K562 (cell line): ENCODE data around the gene PPP4C. TPM values are rescaled to one million over a fixed set of nuclear protein-coding genes. Genes with fewer than 3 reads are reported as not detected.

Experiments
- GATA2 ChIP-seq: sonication (generic); formaldehyde crosslinking; IDR thresholded peaks from 2 replicates; pipeline ENCODE4 v1.4.0; 2020; ENCODE audit warnings: mild to moderate bottlenecking, missing genetic modification reagents
- GTF2E2 ChIP-seq: fragments of 200-800 bp; sonication (Bioruptor generic); IDR thresholded peaks from 2 replicates; pipeline ENCODE4 v1.6.1; 2016; ENCODE audit warnings: missing genetic modification characterization, missing compliant biosample characterization
- HDAC2 ChIP-seq: fragments of 450-650 bp; IDR thresholded peaks from 2 replicates; pipeline ENCODE4 v1.6.1; 2016; ENCODE audit warnings: mild to moderate bottlenecking
- NR1H2 ChIP-seq: sonication (generic); formaldehyde crosslinking; IDR thresholded peaks from 2 replicates; pipeline ENCODE4 v1.4.0; 2020; ENCODE audit warnings: mild to moderate bottlenecking, missing genetic modification reagents
- PHF20 ChIP-seq: fragments of 450-650 bp; IDR thresholded peaks from 2 replicates; pipeline ENCODE4 v1.6.1; 2018; ENCODE audit not compliant: partially characterized antibody
- RB1 ChIP-seq: fragments of 450-650 bp; IDR thresholded peaks from 2 replicates; pipeline ENCODE4 v1.6.1; 2017; ENCODE audit warnings: low read depth, mild to moderate bottlenecking
- RFX7 ChIP-seq: fragments of 250-450 bp; sonication (Bioruptor Pico); IDR thresholded peaks from 2 replicates; pipeline ENCODE4 v1.5.1; 2021; ENCODE audit warnings: mild to moderate bottlenecking
- RNF2 ChIP-seq: sonication (generic); IDR thresholded peaks from 2 replicates; pipeline ENCODE4 v1.6.1; 2016
- TCF7 ChIP-seq: sonication (generic); IDR thresholded peaks from 2 replicates; pipeline ENCODE4 v1.6.1; 2016; ENCODE audit warnings: antibody characterized with exemption, borderline replicate concordance
- ZNF444 ChIP-seq: fragments of 250-450 bp; sonication (Bioruptor Pico); IDR thresholded peaks from 2 replicates; pipeline ENCODE4 v1.4.0; 2020; ENCODE audit warnings: mild to moderate bottlenecking, moderate library complexity
- polyA plus RNA-seq, 8 experiments: library from polyadenylated mRNA; depleted of rRNA in 4 of 8; stranded (reverse) in 5 of 8; unstranded in 3 of 8; fragments of >200 nt; fragmentation: Nextera tagmentation in 2 of 8; fragmentation: Illumina TruSeq in 1 of 8; extraction: Ambion mirVana in 2 of 8; extraction: Trizol in 1 of 8; gene quantifications; 2 replicates each; pipeline versions ENCODE4 v1.2.1 to v1.2.3, GENCODE V29; 2011 to 2014; ENCODE audit warnings: inconsistent platforms in 1 of 8, missing spikeins in 1 of 8
- total RNA-seq, 7 experiments: library from RNA; depleted of rRNA in 6 of 7; stranded (reverse); fragments of >200 nt in 6 of 7; fragmentation: Illumina TruSeq in 2 of 7; extraction: Trizol in 2 of 7; gene quantifications; 2 replicates each; pipeline versions ENCODE4 v1.2.1 to v1.2.3, GENCODE V29; 2011 to 2021; ENCODE audit warnings: low replicate concordance in 1 of 7
- TF ChIP-seq, protein P1 (sequence below), 2 experiments: fragments of 450-650 bp in 1 of 2; sonication (generic) in 1 of 2; formaldehyde crosslinking in 1 of 2; IDR thresholded peaks; 2 replicates each; pipeline versions ENCODE4 v1.7.1 to v1.9.0; 2016 to 2022; ENCODE audit warnings: inconsistent platforms in 1 of 2, mild to moderate bottlenecking in 1 of 2, missing genetic modification reagents in 1 of 2
- TF ChIP-seq, protein P2 (sequence below): fragments of 250-450 bp; sonication (Bioruptor Pico); IDR thresholded peaks from 2 replicates; pipeline ENCODE4 v1.4.0; 2020; ENCODE audit warnings: mild to moderate bottlenecking
- TF ChIP-seq, protein P3 (sequence below): conservative IDR thresholded peaks from 2 replicates; pipeline ENCODE4 v1.6.1; 2011; ENCODE audit warnings: low read depth, mild to moderate bottlenecking, low read length; ENCODE audit not compliant: control insufficient read depth
- TF ChIP-seq, protein P4 (sequence below): fragments of 450-650 bp; IDR thresholded peaks from one replicate; pipeline ENCODE4 v1.6.1; 2018; ENCODE audit warnings: mild to moderate bottlenecking, moderate library complexity; ENCODE audit not compliant: partially characterized antibody

PPP4C gene
- total and polyA plus RNA-seq, 9 of the 15 experiments (the other 6 are each of a cell fraction or from before 2014, with no cell fraction given) = 3.5 to 183 (median 131) TPM

DNA sequence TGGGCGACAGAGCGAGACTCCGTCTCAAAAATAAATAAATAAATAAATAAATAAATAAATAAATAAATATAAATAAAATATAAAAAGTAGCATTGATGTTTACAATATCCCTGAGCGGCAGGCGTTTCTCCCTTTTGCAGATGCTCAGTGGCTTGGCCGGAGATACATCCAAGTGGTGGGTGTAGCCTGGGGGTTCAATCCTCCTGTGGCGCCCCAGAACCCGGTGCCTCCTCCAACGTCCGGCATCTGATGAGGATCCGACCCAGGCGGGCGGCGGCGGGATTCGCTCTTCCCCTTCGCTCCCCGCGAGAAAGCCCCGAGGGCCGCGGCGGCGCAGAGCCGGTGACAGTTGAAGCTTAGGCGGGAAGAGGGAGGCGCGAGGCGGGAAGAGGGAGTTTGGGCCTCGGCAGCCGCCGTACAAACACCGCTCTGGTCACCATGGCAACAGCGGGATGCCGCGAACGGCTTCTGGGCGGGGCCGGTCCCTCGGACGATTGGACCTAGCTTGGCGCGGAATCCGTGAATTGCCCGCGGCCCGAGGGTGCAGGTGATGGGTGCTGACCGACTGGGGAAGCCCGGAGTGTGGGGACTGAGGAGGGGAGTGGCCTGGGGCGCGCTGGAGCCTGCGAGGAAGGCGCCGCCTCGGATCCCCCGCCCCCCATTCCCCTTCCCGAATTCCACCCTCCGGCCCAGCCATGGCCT, 23.0 kb upstream of the PPP4C start (continued):
- TF ChIP-seq HDAC2 = peak; percentile 59; the same call in 1 of the 2 replicates
- TF ChIP-seq, protein P1, sequence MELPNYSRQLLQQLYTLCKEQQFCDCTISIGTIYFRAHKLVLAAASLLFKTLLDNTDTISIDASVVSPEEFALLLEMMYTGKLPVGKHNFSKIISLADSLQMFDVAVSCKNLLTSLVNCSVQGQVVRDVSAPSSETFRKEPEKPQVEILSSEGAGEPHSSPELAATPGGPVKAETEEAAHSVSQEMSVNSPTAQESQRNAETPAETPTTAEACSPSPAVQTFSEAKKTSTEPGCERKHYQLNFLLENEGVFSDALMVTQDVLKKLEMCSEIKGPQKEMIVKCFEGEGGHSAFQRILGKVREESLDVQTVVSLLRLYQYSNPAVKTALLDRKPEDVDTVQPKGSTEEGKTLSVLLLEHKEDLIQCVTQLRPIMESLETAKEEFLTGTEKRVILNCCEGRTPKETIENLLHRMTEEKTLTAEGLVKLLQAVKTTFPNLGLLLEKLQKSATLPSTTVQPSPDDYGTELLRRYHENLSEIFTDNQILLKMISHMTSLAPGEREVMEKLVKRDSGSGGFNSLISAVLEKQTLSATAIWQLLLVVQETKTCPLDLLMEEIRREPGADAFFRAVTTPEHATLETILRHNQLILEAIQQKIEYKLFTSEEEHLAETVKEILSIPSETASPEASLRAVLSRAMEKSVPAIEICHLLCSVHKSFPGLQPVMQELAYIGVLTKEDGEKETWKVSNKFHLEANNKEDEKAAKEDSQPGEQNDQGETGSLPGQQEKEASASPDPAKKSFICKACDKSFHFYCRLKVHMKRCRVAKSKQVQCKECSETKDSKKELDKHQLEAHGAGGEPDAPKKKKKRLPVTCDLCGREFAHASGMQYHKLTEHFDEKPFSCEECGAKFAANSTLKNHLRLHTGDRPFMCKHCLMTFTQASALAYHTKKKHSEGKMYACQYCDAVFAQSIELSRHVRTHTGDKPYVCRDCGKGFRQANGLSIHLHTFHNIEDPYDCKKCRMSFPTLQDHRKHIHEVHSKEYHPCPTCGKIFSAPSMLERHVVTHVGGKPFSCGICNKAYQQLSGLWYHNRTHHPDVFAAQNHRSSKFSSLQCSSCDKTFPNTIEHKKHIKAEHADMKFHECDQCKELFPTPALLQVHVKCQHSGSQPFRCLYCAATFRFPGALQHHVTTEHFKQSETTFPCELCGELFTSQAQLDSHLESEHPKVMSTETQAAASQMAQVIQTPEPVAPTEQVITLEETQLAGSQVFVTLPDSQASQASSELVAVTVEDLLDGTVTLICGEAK (IDR thresholded peaks at IDR 0.05) = peak; percentile 58; the same call in 1 of the 2 replicates
- TF ChIP-seq, protein P1 (CRISPR knock-in tag; IDR thresholded peaks at IDR 0.05) = no peak
- TF ChIP-seq, protein P2, sequence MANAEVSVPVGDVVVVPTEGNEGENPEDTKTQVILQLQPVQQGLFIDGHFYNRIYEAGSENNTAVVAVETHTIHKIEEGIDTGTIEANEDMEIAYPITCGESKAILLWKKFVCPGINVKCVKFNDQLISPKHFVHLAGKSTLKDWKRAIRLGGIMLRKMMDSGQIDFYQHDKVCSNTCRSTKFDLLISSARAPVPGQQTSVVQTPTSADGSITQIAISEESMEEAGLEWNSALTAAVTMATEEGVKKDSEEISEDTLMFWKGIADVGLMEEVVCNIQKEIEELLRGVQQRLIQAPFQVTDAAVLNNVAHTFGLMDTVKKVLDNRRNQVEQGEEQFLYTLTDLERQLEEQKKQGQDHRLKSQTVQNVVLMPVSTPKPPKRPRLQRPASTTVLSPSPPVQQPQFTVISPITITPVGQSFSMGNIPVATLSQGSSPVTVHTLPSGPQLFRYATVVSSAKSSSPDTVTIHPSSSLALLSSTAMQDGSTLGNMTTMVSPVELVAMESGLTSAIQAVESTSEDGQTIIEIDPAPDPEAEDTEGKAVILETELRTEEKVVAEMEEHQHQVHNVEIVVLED (CRISPR knock-in tag) = no peak
- TF ChIP-seq, protein P3, sequence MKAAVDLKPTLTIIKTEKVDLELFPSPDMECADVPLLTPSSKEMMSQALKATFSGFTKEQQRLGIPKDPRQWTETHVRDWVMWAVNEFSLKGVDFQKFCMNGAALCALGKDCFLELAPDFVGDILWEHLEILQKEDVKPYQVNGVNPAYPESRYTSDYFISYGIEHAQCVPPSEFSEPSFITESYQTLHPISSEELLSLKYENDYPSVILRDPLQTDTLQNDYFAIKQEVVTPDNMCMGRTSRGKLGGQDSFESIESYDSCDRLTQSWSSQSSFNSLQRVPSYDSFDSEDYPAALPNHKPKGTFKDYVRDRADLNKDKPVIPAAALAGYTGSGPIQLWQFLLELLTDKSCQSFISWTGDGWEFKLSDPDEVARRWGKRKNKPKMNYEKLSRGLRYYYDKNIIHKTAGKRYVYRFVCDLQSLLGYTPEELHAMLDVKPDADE = no peak
- TF ChIP-seq GATA2 (CRISPR knock-in tag) = no peak
- peak; percentile 100 for TF ChIP-seq RB1
- no peak for TF ChIP-seq ZNF444 (CRISPR knock-in tag)
- peak; percentile 59 for TF ChIP-seq PHF20
- TF ChIP-seq NR1H2 (CRISPR knock-in tag) = 0 out of 2 replicates have a peak, but pooled peaks have one; percentile 53
- TF ChIP-seq, protein P4, sequence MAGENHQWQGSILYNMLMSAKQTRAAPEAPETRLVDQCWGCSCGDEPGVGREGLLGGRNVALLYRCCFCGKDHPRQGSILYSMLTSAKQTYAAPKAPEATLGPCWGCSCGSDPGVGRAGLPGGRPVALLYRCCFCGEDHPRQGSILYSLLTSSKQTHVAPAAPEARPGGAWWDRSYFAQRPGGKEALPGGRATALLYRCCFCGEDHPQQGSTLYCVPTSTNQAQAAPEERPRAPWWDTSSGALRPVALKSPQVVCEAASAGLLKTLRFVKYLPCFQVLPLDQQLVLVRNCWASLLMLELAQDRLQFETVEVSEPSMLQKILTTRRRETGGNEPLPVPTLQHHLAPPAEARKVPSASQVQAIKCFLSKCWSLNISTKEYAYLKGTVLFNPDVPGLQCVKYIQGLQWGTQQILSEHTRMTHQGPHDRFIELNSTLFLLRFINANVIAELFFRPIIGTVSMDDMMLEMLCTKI = no peak
- peak; percentile 58; the same call in 1 of the 2 replicates for TF ChIP-seq TCF7
- peak; percentile 49; the same call in 1 of the 2 replicates for TF ChIP-seq GTF2E2 (tag)
- TF ChIP-seq RNF2 = peak; percentile 96
- TF ChIP-seq RFX7 (CRISPR knock-in tag) = no peak
